ENCODE results near the gene ARHGAP27.

GRCh38 chr17:45389354-45389753, 43.3 kb downstream of the ARHGAP27 start:
- TF ChIP-seq GATA3 (IDR thresholded peaks at IDR 0.05; ENCODE audit: low read depth, low read length) (no peak), GATA2 (IDR thresholded peaks at IDR 0.05; ENCODE audit: low read depth, low read length) (no peak)

Measured in SH-SY5Y (cell line).